ENCODE measurements around the gene RTL9.
"Not testable (repeated sequence)": the region's sequence is repeated elsewhere in the genome, so short reads cannot be mapped to it uniquely, and the experiment has no call there.

Gene RTL9

DNA sequence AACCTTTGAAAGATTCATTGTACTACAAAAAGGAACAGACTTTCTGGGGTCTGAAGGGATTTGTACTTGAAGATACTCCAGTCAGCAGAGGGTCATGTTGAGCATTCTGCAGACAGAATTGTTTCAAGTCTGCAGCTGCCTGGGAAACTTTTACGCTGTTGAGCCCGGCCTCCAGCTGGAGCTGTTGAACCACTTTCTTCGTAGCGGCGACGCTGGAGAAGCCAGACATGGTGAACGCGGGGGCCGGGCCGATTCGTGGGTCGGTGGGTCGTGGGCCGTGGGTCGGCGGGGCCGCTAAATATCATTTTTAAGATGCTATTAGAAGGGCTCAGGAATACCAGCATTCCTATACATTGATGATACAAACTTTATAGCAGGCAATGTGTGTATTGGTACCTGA is 12.0 kb upstream of the RTL9 start:
- no peak for DNase-seq

DNA sequence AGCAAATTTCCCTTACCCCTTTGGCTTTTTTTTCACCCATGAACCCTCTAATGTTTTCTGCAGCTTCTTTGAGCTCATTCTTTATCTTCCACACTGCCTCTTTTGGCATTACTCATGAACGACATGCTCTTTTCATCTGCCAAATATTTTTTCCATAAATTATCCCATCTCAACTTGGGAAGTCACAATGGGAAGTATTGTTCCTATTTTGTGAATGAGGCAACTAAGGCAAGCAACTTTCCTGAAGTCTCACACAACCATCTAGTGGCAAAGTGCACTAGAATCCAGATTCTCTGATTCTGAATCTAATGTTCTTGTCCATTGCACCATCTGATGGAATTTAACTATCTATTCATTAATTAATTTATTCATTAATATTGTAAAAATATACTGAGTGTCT is 625 bp downstream of the RTL9 start:
- no peak for DNase-seq

DNA sequence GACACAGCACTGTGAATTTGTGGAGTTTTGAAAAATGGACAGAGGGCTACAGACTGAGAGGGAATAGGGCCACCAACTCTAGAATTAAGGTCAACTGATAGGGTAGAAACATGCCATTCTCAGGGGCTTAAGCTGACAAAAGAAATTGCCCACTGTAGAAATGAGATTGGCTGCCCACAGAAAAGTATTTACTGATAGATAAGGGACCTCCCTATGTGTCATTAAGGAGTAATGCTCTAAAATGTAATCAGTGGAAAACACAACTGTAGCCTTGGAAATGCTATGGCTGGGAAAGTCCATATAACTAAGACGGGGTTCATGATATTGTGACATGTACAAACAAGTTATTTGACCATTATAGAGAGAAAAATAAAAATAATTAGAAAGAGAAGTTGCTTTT is 4.6 kb downstream of the RTL9 start:
- DNase-seq: no peak

DNA sequence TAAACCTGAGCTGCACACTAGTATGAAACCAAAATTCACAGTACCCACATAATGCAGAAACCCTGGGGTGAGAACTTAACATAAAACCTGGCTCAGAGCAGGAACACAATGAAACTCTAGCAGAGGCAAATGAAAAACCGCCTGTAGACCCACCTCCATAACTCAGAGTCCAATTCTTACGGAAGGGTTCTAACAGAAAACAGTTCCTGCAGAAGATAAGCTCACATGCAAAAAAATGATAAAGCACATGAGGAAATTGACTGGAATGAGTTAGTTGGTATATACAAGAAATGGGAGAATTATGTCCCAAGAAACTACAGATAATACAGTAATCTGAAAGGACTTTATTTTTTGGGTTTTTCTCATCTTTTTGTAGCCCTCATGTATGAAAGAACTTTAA is 14.7 kb downstream of the RTL9 start:
- DNase-seq: no peak

DNA sequence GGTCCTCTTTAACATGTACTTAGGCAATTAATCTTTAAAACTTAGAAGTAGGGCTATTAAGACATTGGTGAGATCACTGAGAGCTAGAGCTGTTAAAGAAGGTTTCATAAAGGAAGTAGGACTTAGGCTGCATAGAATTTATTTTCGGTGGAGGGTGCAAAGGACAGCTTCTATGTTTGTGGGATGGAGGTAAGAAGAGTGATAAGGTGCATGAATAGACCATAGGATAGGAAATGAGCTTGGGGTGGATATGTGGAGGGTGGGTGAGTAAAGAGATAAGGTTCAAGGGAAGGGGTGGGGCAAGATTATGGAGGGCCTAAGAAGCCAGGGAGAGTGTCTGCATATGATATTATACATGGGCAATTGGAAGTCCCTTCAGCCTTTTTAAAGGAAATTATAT is 15.9 kb downstream of the RTL9 start:
- DNase-seq: no peak

DNA sequence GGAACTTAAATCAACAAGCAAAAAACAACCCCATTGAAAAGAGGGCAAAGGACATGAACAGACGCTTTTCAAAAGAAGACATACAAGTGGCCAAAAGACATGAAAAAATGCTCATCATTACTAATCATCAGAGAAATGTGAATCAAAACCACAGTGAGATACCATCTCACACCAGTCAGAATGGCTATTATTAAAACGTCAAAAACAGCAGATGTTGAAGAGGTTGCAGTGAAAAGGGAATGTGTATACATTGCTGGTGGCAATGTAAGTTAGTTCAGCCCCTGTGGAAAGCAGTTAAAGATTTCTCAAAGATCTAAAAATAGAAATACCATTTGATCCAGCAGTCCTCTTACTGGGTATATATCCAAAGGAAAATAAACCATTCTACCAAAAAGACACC is 22.6 kb downstream of the RTL9 start:
- DNase-seq: no peak

DNA sequence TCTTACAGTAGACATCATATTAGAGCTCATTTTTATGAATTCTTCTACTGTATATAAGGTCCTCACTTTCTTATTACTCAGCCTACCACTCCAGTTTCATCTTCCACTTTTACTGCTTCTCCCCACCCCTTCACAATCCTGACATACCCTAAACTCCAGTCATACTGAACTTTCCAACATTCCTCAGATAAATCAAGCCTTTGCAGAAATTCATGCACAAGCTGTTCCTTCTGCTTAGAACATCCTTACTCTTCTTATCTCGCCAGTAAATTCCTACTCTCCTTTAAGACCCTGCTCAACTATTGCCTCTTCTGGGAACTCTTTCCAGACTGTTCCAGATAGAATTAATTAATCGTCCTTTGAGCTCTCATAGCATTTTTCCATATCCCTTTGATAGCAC is 24.8 kb downstream of the RTL9 start:
- no peak for DNase-seq

DNA sequence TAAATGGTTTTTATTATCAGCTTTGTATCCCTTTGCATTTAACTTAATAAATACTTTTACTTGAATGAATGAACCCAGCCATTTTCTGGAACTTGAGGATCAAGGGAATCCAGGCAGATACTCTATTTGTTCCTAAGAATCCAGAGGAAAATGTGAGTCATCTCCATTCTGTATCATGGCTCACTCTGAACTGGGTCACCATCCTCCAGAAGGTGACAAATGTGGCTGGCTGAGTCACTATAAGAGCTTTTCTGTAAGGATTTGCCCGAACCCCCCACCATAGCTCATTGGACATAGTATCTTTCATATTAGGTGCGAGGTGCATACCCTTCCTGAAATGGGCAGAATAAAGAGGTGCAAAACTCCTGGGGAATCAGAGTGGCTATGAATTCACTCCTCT is 25.8 kb downstream of the RTL9 start:
- DNase-seq: no peak

DNA sequence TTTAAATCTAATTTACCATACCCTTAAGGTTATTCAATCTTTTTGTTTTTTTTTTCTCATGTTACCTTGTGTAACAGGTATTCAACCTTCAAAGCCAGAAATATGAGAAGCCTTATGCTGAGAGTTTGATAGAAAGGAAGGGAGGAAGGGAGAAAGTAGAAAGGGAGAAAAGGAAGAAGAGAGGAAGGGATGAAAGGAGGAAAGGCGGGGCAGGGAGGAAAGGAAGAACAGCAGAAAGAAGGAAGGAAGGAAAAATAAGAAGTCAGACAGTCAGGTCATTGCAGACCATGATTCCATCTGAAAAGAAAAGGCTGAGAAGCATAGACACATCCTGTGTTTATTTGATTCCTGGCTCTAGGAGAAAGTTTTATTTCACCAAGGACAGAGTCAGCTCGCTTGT is 30.9 kb downstream of the RTL9 start:
- no peak for DNase-seq

DNA sequence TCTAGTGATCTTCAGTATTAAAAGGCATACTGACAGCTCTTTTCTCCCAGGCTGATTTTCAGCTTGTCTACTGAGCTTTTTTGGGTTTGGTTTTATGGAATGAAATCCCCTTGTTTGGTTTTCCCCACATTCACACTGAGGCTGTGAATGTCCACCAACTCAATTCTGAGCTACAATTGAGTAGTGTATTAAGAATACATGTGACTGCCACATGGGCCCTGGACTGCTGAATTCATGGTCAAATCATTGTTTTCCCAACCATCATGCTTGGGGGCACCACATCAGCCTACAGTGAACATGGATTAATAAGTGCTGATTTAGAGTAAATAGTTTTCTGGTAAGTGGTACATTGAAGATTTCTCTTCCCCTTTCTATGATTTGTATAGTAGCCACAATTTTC is 32.4 kb downstream of the RTL9 start:
- no peak for DNase-seq

DNA sequence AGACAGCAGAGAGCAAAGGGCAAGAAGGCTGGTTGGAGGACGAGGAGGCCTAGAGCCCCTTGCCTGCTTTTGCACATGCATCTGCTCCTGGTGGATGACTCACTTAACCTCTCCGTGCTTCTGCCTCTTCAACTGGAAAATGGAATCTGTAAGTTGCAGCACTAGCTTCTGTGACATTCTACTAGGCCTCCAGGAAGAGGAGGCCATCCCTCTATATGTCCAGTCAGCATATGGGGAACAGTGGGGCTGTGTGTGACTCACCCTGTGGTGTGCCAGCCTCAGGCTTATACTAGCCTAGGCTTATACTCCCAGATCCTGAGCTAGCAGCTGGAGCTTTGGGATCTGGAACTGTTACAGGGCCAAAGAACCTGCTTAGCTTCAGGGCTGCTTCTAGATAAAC is 36.0 kb downstream of the RTL9 start:
- DNase-seq: no peak

DNA sequence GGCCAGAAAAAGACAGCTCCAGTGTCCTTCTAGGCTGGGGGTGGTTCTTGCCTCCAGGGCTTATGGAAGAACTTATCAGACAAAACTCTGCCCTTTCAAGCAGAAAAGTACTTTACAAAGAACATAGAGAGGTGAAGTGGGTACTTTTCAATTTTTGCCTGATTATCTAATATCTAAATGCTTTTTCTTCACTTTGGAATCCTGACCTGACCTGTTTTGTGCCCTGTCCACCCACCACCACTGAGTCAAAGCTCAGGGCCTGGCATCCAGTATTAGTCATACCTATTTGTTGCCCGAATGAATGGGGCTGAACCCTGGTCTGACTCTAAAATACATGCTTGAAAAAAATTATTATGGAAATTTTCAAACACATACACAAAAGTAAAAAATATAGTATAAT is 37.2 kb downstream of the RTL9 start:
- DNase-seq: no peak

DNA sequence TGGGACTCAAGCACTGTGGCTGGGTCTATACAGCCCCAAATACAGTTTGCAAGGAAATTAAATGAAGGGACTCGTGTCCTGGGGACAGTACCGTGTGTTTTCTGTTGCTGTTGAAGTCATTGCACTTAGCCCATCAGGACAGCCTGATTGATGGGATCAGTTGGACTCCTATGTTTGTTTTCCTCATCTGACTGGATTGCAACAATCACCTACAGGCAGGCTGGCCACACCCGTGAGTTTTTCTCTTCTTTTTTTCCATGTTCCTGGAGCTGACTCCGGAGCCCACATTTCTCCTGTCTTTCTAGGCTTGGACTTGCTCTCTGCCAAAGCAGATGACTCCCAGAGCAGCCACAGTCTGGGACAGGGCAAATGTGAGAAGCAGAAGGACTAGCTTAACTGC is 38.1 kb downstream of the RTL9 start:
- no peak for DNase-seq

DNA sequence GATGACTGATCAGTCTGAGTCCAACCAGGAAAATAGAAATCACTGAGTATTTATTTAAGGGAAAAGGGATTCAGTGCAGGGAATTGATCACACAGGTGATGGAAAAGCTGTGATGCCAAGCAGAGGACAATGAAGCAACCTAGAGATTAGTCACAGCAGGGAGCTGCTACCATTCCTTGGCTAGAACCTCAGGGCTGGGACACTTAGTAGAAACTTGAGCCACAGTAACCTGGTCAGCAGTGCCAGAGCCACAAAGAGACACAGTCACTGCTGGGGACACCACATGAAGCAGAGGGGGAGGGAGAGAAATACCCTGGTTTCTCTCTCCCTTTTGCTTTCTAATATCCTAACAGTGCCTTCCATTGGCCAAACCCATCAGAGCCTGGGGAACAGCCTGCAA is 38.7 kb downstream of the RTL9 start:
- no peak for DNase-seq

DNA sequence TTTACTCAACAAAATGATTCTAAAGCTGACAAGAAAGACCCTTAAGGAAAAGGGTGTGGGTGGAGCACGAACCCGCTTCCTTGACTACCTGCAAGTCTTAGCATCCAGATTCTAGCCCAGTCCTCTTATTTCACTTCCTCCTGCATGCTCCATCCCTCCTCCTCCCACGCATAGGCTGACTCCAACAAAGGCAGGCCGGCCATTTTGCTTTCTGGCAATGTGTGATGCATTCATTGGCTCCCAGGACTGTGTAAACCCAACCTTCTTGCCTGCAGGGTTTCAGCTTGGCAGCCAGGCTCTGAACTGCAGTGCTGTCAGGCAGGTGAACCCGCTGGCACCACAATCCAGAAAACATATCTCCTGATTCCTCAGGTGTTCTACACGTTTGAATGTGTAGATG is 39.3 kb downstream of the RTL9 start:
- no peak for DNase-seq

DNA sequence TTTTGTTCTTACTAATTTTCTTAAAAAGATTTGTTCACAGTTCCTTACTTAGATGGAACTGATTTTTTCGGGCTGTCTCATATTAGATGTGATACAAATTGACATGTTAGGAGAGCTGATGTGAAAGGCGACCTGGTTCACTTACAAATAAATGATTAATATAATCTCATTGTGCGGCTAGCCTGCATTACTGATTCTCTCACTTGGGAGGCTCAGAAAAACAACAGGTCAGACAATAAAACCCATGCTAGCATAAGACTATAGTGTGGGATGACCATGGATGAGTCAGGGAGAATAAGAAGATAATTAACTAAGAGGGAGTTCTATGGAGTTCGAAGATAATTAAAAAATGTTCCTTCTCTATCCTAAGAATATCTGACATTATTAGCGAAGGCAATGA is 40.8 kb downstream of the RTL9 start:
- DNase-seq: no peak

DNA sequence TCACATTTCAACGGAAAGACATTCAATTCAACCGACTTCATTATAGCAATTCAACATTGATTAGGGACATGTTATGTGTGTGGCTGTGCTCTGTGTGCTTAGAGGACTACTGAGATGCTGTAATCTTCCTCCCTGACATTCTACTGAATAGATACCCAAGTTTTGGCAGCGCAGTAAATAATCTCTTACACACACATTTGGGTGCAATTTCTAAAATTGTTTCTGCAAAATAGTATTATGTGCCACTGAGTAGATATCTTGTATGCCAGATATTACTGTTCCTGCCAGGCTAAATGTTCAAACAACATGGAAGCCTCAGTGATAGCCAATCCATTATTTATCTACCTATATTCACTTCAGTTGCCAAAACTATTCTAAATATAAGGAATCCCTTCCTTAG is 41.3 kb downstream of the RTL9 start:
- DNase-seq: no peak

DNA sequence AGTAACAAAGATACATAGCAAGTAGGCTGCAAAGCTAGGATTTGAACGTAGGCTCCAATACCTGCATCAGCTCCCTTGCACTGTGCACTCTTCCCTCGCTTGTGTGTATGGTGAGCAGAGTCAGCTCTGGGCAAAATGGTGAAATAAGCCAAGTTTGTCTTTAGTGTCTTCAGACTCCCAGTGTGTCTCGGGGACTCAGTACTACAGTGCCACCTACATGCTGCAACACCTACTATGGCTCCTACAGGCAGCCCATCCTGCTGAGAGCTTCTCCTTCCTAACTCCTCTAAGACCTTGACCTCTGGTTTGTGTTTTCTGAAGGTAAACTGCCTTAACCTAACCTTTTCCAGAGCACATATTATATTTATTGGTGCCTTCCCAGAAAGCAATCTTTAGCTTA is 42.5 kb downstream of the RTL9 start:
- no peak for DNase-seq

DNA sequence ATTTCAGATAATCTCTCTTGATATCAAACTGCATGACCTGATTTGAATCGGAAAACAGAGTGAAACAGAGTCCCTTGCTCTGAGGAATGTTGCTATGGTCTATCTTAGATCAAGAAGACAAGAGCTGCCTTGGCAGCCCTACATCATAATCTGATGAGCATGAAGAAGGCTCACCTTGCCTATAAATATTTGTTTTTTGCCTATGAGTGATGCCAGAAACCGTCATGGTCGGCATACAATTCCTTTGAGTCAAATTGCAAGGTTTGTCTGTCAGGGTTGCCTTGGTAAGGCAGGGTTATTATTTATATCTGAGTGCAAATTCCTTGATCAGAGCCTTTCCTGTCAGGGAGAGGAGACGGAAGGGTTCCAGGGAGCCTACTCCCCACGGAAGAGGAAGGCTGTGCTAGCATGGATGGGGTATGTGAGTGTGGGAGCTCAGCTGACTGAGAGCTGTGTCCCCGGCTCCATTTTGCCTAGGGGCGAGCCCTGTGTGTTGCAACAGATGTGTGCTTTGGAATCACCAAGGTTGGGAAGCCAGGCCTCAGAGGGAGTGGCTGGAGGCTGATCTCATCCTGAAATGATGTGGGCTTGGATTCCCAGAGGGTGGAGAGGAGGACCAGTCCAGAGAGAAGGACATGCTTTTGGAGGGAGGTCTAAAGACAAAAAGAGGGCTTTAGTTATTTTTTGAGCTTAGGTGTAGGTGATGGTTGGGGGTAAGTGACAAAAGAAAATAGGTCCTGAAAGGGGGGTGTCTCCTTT is 43.6 kb downstream of the RTL9 start:
- DNase-seq: no peak

DNA sequence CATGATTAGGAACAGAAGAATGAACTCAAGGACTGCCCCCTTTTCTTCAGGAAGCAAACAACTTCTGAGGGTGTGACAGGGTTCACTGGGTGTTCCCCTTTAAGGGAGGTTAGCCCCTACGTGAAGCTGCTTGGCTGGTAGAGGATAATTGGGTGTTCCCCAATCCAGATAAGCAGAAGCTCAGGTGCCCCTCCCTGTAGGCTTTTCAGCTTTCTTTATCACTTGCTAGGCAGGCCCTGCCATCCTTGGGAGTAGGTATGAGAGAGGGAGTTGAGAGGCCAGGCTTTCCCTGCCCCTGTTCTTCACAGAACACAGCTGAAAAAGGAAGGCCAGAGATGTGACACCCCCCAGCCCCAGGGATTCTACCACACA is 44.2 kb downstream of the RTL9 start:
- no peak for DNase-seq

DNA sequence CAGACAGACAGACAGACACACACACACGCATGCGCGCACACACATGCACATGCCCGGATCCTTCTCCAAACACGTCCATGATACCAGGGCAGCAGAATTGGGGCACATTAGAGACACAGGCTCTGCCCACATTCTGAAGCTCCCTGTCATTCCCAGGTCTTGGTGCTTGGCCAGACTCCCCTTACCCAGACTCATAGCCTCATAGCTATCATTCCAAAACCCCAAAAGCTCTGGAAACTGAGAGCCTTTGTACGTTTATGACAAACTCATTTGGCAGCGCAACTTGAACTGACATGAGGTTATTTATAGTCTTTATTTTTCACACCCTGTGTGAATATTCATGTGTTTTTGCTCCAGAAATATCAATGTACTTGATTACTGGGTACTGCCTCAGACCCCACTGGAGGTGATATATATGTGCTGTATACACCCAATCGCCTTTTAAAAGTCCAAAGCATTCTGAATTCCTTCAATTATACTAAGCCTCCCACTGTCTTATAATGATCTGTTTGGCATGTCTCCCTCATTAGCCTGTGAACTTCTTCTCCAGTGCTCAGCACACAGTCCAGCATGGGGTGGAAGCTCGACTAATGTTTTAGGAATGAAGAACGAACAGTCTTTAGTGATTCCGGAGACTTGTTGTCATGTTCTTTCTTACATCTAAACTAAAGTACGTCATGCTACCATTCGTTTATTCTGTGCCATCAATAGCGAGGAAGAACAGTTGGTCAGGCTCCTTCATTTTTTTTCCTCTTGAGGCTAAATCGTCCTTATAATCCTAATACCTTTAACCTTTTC is 45.0 kb downstream of the RTL9 start:
- DNase-seq: no peak

DNA sequence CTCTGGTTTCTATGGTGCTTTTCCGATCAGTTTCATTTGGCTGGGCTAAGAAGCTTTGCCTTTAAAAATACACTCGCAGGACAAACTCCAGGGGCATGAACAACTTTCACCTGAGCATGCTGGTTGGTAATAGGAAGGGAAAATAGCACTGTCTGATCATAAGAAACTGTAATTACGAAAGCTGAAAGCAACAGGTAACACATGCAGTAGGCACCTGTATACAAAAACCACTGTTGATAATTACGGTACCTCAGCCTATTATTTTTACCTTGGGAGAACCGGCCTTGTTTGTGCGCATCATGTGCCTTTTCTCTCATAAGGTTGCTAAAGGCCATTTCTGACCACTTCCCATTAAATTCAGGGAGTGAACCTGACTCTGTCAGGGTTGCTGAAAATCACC is 45.7 kb downstream of the RTL9 start:
- no peak for DNase-seq

DNA sequence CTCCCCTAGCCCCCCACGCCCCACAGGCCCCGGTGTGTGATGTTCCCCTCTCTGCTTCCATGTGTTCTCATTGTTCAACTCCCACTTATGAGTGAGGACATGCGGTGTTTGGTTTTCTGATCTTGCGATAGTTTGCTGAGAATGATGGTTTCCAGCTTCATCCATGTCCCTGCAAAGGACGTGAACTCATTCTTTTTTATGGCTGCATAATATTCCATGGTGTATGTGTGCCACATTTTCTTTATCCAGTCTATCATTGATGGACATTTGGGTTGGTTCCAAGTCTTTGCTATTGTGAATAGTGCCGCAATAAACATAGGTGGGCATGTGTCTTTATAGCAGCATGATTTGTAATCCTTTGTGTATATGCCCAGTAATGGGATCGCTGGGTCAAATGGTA is 47.6 kb downstream of the RTL9 start:
- not testable (repeated sequence) for DNase-seq

DNA sequence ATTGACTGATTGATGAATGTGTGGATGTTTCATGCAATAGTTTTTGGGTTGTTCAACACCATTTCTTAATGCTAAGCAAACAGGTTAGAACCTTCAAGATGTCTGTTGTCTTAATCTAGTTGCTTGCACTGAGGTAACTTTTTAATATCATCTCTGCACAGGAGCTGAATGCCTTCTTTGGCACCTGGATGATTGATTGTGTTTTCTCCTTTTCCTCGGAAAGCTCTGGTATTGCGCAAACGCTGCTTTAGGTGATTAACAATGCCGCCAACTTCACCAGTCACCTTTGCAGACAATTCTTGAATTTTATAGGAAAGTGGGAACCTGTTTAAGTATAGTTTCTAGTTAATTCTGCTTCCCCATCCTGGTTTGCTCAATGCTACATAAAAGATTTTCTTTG is 48.2 kb downstream of the RTL9 start:
- DNase-seq: no peak
